ENCODE measurements around the gene SLC44A5. TPM values are rescaled to one million over a fixed set of nuclear protein-coding genes. Genes with fewer than 3 reads are reported as not detected.

SLC44A5 gene
- total RNA-seq, 1 experiment from 2014 or later: 2.4 TPM

GRCh38 chr1:75559800-75560199 lies 51.1 kb downstream of the SLC44A5 start:
- Mint-ChIP-seq H3K9me3 (no peaks in the 10 kb centered on the region), H3K27ac (no peak overlapping the region), H3K36me3 (ENCODE audit: insufficient read depth in 1 of 3, low read depth in 3 of 3) (no peaks in the 10 kb centered on the region), H3K27me3 (ENCODE audit: low read depth) (no peaks in the 10 kb centered on the region), H3K4me3 (no peak overlapping the region), H3K4me1 (peaks cover 0 to 3% of the 10 kb centered on the region in 2 experiments; a peak in 2 of 4 replicates)
- Histone ChIP-seq H2AFZ (ENCODE audit: low read length) (no peak overlapping the region), H3K4me2 (ENCODE audit: insufficient read depth, insufficient read length, low read length) (no peak overlapping the region), H4K5ac (ENCODE audit: insufficient read length, low read depth, low read length) (no peak overlapping the region), H3K79me2 (ENCODE audit: insufficient read depth, low read length) (no peaks in the 10 kb centered on the region), H4K8ac (replicated peaks; ENCODE audit: insufficient read length, low read depth, low read length) (no peak overlapping the region), H3K9ac (ENCODE audit: extremely low read depth, insufficient read length, low read length) (no peak overlapping the region), H3K9me3 (ENCODE audit: control insufficient read depth, low read depth, low read length) (no peaks in the 10 kb centered on the region), H4K91ac (ENCODE audit: insufficient read length, low read depth, low read length) (no peak overlapping the region), H3K27ac (ENCODE audit: insufficient read length, low read depth, low read length) (no peak overlapping the region), H3K4me1 (ENCODE audit: insufficient read depth, low read length) (no peaks in the 10 kb centered on the region), H2BK20ac (ENCODE audit: low read depth, low read length, poor library complexity, severe bottlenecking) (no peak overlapping the region), H3T11ph (ENCODE audit: low read length) (no peak overlapping the region), H2BK120ac (ENCODE audit: low read depth, low read length, poor library complexity, severe bottlenecking) (no peak overlapping the region), H2BK15ac (ENCODE audit: low read depth, low read length) (no peak overlapping the region), H3K14ac (ENCODE audit: insufficient read depth, low read length) (no peak overlapping the region), H3K23me2 (ENCODE audit: insufficient read length, low read depth, low read length, poor library complexity, severe bottlenecking) (no peaks in the 10 kb centered on the region), H3K27me3 (ENCODE audit: insufficient read depth, low read length) (peaks cover 2% of the 10 kb centered on the region; the same call in 1 of the 2 replicates), H3K4ac (ENCODE audit: low read depth, low read length) (no peak overlapping the region), H3K79me1 (ENCODE audit: insufficient read depth, low read depth, low read length, poor library complexity, severe bottlenecking) (no peaks in the 10 kb centered on the region), H3K18ac (ENCODE audit: insufficient read length, low read depth, low read length) (no peak overlapping the region), H2BK5ac (ENCODE audit: insufficient read length, low read length) (no peak overlapping the region), H3K56ac (ENCODE audit: insufficient read length, low read depth, low read length) (no peak overlapping the region), H4K20me1 (ENCODE audit: control insufficient read depth, insufficient read depth, insufficient read length) (no peaks in the 10 kb centered on the region), H2AK5ac (ENCODE audit: insufficient read length, low read length) (no peak overlapping the region), H3K23ac (ENCODE audit: insufficient read length, low read depth, low read length) (no peak overlapping the region), H2BK12ac (ENCODE audit: insufficient read length, low read depth, low read length) (no peak overlapping the region)
- no peak for TF ChIP-seq CTCF (conservative IDR thresholded peaks at IDR 0.05)
- DNase-seq: no peak
